ENCODE measurements around the gene PIAS4.
A peak's percentile ranks its signal among the peaks of the same experiment; 100 is the strongest.

PIAS4 gene

GRCh38 chr19:4084547-4084877 is 77.0 kb downstream of the PIAS4 start:
- H2AFZ ChIP-seq (ENCODE audit: low read depth, low read length), result no peak overlapping the region
- no peak overlapping the region for H3K4me3 ChIP-seq (ENCODE audit: low read depth in 1 of 2, low read length in 2 of 2)
- peaks cover 31% of the 10 kb centered on the region for H3K4me1 ChIP-seq (ENCODE audit: insufficient read depth, low read length)
- H3K27ac ChIP-seq (ENCODE audit: low read length), result no peak overlapping the region
- H4K20me1 ChIP-seq (ENCODE audit: insufficient read depth, low read length), result peaks cover 10% of the 10 kb centered on the region
- no peaks in the 10 kb centered on the region for H3K27me3 ChIP-seq (ENCODE audit: insufficient read depth, low read length, poor library complexity)
- TF ChIP-seq CTCF (IDR thresholded peaks at IDR 0.05; ENCODE audit: borderline replicate concordance, extremely low read depth, low read length, poor library complexity, severe bottlenecking) (no peak), EZH2 (IDR thresholded peaks at IDR 0.05; ENCODE audit: borderline replicate concordance, low read depth, low read length, severe bottlenecking) (no peak)
- DNase-seq, result no peak
- no peaks in the 10 kb centered on the region for H3K9me3 ChIP-seq (ENCODE audit: insufficient read depth, low read length, severe bottlenecking)
- no peak for ATAC-seq (ENCODE audit: insufficient read depth, low read depth)
- no peaks in the 10 kb centered on the region for H3K79me2 ChIP-seq (ENCODE audit: insufficient read depth, low read length)
- H3K4me2 ChIP-seq (ENCODE audit: insufficient read depth, low read length), result no peak overlapping the region
- H3K36me3 ChIP-seq (ENCODE audit: insufficient read depth, low read length), result no peaks in the 10 kb centered on the region; the same call in 1 of the 2 replicates
- H3K9ac ChIP-seq (ENCODE audit: low read depth, low read length), result no peak overlapping the region

GRCh38 chr19:4086411-4086867 is 78.9 kb downstream of the PIAS4 start:
- Histone ChIP-seq H3K4me2 (ENCODE audit: insufficient read depth, low read length) (no peak overlapping the region), H3K27ac (ENCODE audit: low read length) (no peak overlapping the region)

GRCh38 chr19:4087787-4088679 is 80.5 kb downstream of the PIAS4 start:
- H4K20me1 ChIP-seq (ENCODE audit: insufficient read depth, low read length), result peaks cover 21% of the 10 kb centered on the region
- no peaks in the 10 kb centered on the region for H3K27me3 ChIP-seq (ENCODE audit: insufficient read depth, low read length, poor library complexity)
- H3K27ac ChIP-seq (ENCODE audit: low read length), result peak overlapping the region; percentile 90
- no peak overlapping the region for H2AFZ ChIP-seq (ENCODE audit: low read depth, low read length)
- no peaks in the 10 kb centered on the region for H3K79me2 ChIP-seq (ENCODE audit: insufficient read depth, low read length)
- no peaks in the 10 kb centered on the region for H3K9me3 ChIP-seq (ENCODE audit: insufficient read depth, low read length, severe bottlenecking)
- H3K9ac ChIP-seq (ENCODE audit: low read depth, low read length), result peak overlapping the region; percentile 29; the same call in 1 of the 2 replicates
- DNase-seq (no peak), ATAC-seq (ENCODE audit: insufficient read depth, low read depth) (no peak)
- no peak overlapping the region; a peak in 1 of 4 replicates for H3K4me3 ChIP-seq (ENCODE audit: low read depth in 1 of 2, low read length in 2 of 2)
- H3K36me3 ChIP-seq (ENCODE audit: insufficient read depth, low read length), result peaks cover 26% of the 10 kb centered on the region
- H3K4me2 ChIP-seq (ENCODE audit: insufficient read depth, low read length), result peak overlapping the region; percentile 54; the same call in 1 of the 2 replicates
- TF ChIP-seq EZH2 (IDR thresholded peaks at IDR 0.05; ENCODE audit: borderline replicate concordance, low read depth, low read length, severe bottlenecking) (no peak), CTCF (IDR thresholded peaks at IDR 0.05; ENCODE audit: borderline replicate concordance, extremely low read depth, low read length, poor library complexity, severe bottlenecking) (no peak)
- H3K4me1 ChIP-seq (ENCODE audit: insufficient read depth, low read length), result peaks cover 46% of the 10 kb centered on the region

More at GRCh38 chr19:4086411-4086867, 78.9 kb downstream of the PIAS4 start:
- Histone ChIP-seq H3K36me3 (ENCODE audit: insufficient read depth, low read length) (peaks cover 14% of the 10 kb centered on the region), H3K9me3 (ENCODE audit: insufficient read depth, low read length, severe bottlenecking) (no peaks in the 10 kb centered on the region), H3K4me1 (ENCODE audit: insufficient read depth, low read length) (peaks cover 46% of the 10 kb centered on the region), H3K79me2 (ENCODE audit: insufficient read depth, low read length) (no peaks in the 10 kb centered on the region), H3K4me3 (ENCODE audit: low read depth in 1 of 2, low read length in 2 of 2) (no peak overlapping the region), H3K27me3 (ENCODE audit: insufficient read depth, low read length, poor library complexity) (no peaks in the 10 kb centered on the region), H2AFZ (ENCODE audit: low read depth, low read length) (no peak overlapping the region), H3K9ac (ENCODE audit: low read depth, low read length) (no peak overlapping the region), H4K20me1 (ENCODE audit: insufficient read depth, low read length) (peaks cover 21% of the 10 kb centered on the region)
- no peak for DNase-seq
- no peak for ATAC-seq (ENCODE audit: insufficient read depth, low read depth)
- no peak for TF ChIP-seq CTCF (IDR thresholded peaks at IDR 0.05; ENCODE audit: borderline replicate concordance, extremely low read depth, low read length, poor library complexity, severe bottlenecking)
- no peak for TF ChIP-seq EZH2 (IDR thresholded peaks at IDR 0.05; ENCODE audit: borderline replicate concordance, low read depth, low read length, severe bottlenecking)
